ENCODE results near the gene VWA3B. TPM values are rescaled to one million over a fixed set of nuclear protein-coding genes. Genes with fewer than 3 reads are reported as not detected.

VWA3B gene
- total RNA-seq, 4 donors from 2014 or later = 0.27 TPM; not detected in 3

DNA sequence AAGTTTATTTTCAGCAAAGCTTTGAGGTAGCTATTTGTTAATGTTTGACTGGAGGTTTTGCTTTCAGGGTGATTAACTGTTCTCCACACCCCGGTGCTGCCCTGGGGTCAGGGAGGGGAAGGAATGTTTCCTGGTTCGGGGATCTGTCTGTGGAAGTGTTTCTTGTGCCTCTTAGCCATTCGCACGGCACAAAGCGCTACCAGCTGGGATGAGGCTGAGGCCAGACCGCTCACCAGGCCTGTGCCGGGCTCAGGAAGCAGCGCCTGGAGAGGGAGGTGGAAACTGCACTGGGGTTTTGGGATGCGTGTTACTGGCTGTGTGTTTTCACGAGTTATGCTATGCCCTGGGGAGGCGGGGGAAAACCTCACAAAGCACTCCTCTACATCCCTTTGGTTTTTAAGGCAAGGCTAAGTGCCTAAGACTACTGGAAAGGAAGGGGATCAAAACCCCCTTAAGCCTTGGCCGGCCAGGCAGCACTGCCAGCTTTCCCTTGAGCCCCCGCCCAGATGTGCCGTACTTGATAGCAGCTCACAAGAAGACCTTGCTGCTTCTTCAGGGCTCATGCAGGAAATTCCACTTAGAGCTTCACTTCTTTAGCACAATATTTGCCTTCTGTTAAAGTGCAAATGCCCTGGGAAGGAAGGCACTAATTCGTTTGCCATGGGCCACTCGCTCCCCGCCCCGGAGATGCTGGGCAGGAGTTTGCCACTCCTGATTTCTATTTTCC is 193.6 kb downstream of the VWA3B start:
- Histone ChIP-seq H3K4me3 (peak overlapping the region in 2 of 4 donors; percentile 33 to 42), H3K27ac (peak overlapping the region; percentile 25 to 80 (median 49)), H3K4me1 (peaks cover 0 to 13% (median 0%) of the 10 kb centered on the region in 4 donors), H3K36me3 (no peaks in the 10 kb centered on the region), H3K27me3 (no peaks in the 10 kb centered on the region), H3K9me3 (no peaks in the 10 kb centered on the region)
- TF ChIP-seq, protein P1, sequence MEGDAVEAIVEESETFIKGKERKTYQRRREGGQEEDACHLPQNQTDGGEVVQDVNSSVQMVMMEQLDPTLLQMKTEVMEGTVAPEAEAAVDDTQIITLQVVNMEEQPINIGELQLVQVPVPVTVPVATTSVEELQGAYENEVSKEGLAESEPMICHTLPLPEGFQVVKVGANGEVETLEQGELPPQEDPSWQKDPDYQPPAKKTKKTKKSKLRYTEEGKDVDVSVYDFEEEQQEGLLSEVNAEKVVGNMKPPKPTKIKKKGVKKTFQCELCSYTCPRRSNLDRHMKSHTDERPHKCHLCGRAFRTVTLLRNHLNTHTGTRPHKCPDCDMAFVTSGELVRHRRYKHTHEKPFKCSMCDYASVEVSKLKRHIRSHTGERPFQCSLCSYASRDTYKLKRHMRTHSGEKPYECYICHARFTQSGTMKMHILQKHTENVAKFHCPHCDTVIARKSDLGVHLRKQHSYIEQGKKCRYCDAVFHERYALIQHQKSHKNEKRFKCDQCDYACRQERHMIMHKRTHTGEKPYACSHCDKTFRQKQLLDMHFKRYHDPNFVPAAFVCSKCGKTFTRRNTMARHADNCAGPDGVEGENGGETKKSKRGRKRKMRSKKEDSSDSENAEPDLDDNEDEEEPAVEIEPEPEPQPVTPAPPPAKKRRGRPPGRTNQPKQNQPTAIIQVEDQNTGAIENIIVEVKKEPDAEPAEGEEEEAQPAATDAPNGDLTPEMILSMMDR (IDR thresholded peaks at IDR 0.05) = no peak
- TF ChIP-seq POLR2A (IDR thresholded peaks at IDR 0.05) = peak in 1 of 2 donors; percentile 10
- peak in 2 of 3 donors; percentile 74 to 75 for DNase-seq

DNA sequence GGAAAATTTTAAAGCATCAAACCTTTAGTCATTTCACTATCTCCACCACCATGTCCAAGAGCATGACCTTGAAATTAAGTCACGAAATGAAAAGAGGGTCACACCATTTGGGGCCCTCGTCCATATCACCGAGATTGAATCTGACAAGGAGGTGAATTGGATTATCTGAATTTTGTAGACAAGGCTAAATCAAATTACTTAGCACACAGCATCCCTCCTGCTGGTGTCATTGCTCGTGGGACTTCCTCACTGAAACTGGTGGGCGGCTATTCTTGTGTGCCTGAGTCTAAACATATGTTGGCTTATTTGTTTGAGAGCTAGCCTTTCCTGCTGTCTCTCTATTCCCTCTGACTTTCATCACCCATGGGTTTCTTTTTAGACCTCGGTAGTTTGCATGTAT is 194.6 kb downstream of the VWA3B start:
- TF ChIP-seq, protein P1 (IDR thresholded peaks at IDR 0.05) = no peak
- TF ChIP-seq POLR2A (IDR thresholded peaks at IDR 0.05) = no peak
- Histone ChIP-seq H3K4me1 (peaks cover 0 to 13% (median 0%) of the 10 kb centered on the region in 4 donors), H3K9me3 (no peaks in the 10 kb centered on the region), H3K36me3 (no peaks in the 10 kb centered on the region), H3K27me3 (no peaks in the 10 kb centered on the region), H3K4me3 (no peak overlapping the region), H3K27ac (no peak overlapping the region)
- no peak for DNase-seq

DNA sequence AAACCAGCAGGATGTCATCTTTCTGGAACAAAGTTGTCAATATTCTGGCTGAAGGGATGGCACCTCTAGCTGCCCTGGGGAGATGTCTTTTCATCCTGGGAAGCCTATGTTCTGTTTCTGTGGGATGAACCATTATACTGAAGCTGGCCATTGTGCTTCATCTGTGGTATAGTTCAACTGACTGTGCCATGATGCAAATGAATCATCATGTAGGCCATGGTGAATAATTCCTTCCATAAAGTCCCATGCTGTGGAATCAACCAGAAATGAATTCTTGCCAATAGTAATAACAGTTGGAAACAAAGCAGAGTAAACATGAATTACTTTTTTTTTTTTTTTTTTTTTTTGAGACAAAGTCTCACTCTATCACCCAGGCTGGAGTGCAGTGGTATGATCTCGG is 195.1 kb downstream of the VWA3B start:
- no peak overlapping the region for H3K4me3 ChIP-seq
- H3K27me3 ChIP-seq = no peaks in the 10 kb centered on the region
- no peaks in the 10 kb centered on the region for H3K36me3 ChIP-seq
- no peak for TF ChIP-seq POLR2A (IDR thresholded peaks at IDR 0.05)
- H3K9me3 ChIP-seq = no peaks in the 10 kb centered on the region
- DNase-seq = no peak
- peaks cover 0 to 13% (median 0%) of the 10 kb centered on the region in 4 donors for H3K4me1 ChIP-seq
- no peak overlapping the region for H3K27ac ChIP-seq

DNA sequence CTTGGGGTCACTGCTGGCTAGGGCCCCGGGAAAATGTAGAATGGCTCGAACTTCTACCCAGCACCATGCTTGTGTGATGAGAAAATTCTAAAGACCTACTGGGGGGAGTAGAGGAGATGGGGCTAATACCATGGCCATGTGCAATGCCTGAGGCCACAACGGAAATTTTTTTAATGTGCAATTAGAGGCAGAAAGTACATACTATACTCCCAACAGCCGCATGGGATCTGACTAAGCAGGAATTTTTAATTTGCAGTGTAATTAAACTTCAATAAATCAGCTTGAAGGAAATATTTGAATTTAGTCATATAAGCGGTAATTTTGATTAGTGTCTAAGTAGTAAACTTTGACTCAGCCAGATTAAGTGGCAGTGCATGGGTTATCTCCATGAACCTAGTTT is 206.1 kb downstream of the VWA3B start:
- no peak overlapping the region for H3K4me3 ChIP-seq
- no peak for DNase-seq
- no peak for TF ChIP-seq POLR2A (IDR thresholded peaks at IDR 0.05)
- no peaks in the 10 kb centered on the region for H3K9me3 ChIP-seq
- H3K27me3 ChIP-seq = no peaks in the 10 kb centered on the region
- H3K27ac ChIP-seq = no peak overlapping the region
- H3K4me1 ChIP-seq = no peaks in the 10 kb centered on the region
- no peaks in the 10 kb centered on the region for H3K36me3 ChIP-seq

DNA sequence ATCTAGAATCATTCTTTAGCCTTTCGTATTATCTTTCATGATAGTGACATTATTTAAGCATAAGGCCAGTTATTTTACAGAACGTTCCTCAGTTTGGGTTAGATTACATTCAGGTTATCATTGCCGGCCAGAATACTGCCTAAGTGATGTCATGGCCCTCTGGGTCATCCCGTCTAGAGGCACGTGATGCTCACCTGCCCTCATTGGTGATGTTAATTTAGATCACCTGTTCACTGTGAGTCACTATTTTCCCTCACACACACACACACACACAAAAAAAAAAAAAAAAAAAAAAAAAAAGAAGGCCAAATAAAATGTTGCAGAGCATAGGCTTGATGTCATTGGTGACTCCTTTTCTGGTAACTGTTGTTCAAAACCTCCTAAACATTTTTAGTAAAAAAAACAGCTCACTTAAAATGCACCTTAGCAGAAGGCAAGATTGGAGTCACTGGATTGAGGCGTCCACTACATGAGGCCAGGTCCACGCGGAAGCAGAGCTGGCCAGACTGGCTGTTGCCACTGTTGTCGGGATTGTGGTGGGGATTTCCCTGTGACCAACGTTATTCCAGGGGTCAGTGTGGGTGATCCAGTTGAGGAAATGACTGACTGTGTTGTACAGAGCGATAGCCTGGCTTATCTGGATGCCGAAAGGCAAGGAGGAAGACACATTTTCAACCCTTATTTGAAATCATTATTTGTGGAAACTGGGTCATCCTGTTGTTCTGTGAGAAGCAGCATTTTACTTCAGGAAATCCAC is 207.1 kb downstream of the VWA3B start:
- no peak overlapping the region for H3K4me3 ChIP-seq
- H3K9me3 ChIP-seq = no peaks in the 10 kb centered on the region
- no peaks in the 10 kb centered on the region for H3K27me3 ChIP-seq
- H3K36me3 ChIP-seq = no peaks in the 10 kb centered on the region
- no peak overlapping the region for H3K27ac ChIP-seq
- TF ChIP-seq, protein P1 (IDR thresholded peaks at IDR 0.05) = no peak
- no peak for TF ChIP-seq POLR2A (IDR thresholded peaks at IDR 0.05)
- peaks cover 0 to 4% (median 0%) of the 10 kb centered on the region in 4 donors for H3K4me1 ChIP-seq
- no peak for DNase-seq

DNA sequence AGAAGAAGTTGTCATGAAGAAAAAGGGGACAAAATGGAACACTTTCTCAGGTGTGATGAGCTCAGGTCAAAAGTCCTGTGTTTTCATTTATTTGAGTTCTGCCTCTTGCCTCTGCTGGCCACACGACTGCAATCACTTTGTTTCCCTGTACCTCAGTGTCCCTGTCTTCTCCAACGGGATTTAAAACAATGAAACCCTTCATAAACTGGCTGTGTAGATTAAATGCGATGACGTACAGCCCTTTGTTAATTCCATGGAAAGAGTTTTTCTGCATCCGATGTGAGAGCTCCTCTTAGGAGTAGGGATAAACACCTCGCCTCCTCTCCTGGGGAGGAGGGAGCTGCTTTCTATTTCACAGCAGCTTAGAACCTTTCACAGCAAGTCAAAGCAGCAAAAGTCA is 207.7 kb downstream of the VWA3B start:
- Histone ChIP-seq H3K36me3 (no peaks in the 10 kb centered on the region), H3K4me1 (peaks cover 0 to 9% (median 0%) of the 10 kb centered on the region in 4 donors), H3K27ac (no peak overlapping the region), H3K9me3 (no peaks in the 10 kb centered on the region), H3K4me3 (no peak overlapping the region), H3K27me3 (no peaks in the 10 kb centered on the region)
- TF ChIP-seq POLR2A (IDR thresholded peaks at IDR 0.05) = no peak
- TF ChIP-seq, protein P1 (IDR thresholded peaks at IDR 0.05) = no peak
- no peak for DNase-seq
